GM12892 (cell line): ENCODE measurements around the gene MIA.

Experiments
- POLR2A ChIP-seq: IDR thresholded peaks from 2 replicates; pipeline ENCODE4 v1.6.1; 2011; ENCODE audit warnings: low read depth, low read length, control low read depth
- POLR2AphosphoS5 ChIP-seq: IDR thresholded peaks from 2 replicates; pipeline ENCODE4 v1.6.1; 2011; ENCODE audit warnings: low read depth, low read length, control low read depth

GRCh38 chr19:40810160-40810559 is 34.8 kb downstream of the MIA start:
- TF ChIP-seq POLR2A (no peak), POLR2AphosphoS5 (no peak)
